GM12878 (cell line): ENCODE measurements around the gene JUND. TPM values are rescaled to one million over a fixed set of nuclear protein-coding genes. Genes with fewer than 3 reads are reported as not detected.

Source experiments
- ATAC-seq: fragments of 200-7000 bp; cut with Tn5 transposase; 3 replicates; pipeline ENCODE4 v1.9.1; 2020; ENCODE audit warnings: mild to moderate bottlenecking, moderate library complexity
- BruUV-seq: library from RNA; stranded (reverse); fragments of 400-500 nt; replicated peaks from 2 replicates; lab custom pipeline; 2021; lab: Mats Ljungman, UMichigan
- CTCF ChIA-PET: fragments of 300-600 bp; sonication (Branson Sonifier 250); formaldehyde crosslinking; extraction: SDS; loops from one replicate; lab custom pipeline; 2021; ENCODE audit warnings: inconsistent platforms; lab: Yijun Ruan, JAX
- POLR2A ChIA-PET: fragments of 350-600 bp; formaldehyde crosslinking; extraction: SDS; loops from one replicate; lab custom pipeline; 2021; ENCODE audit warnings: inconsistent platforms; lab: Charles Lee
- RAD21 ChIA-PET: fragments of 300-600 bp; sonication (Branson Sonifier 250); formaldehyde crosslinking; loops from one replicate; lab custom pipeline; 2023; ENCODE audit warnings: antibody characterized with exemption; ENCODE audit not compliant: unreplicated experiment; lab: Charles Lee
- SMC1A ChIA-PET: fragments of 300-600 bp; sonication (Branson Sonifier 250); formaldehyde crosslinking; loops from one replicate; lab custom pipeline; 2023; ENCODE audit not compliant: unreplicated experiment, uncharacterized antibody; lab: Charles Lee
- DNase-seq: peaks from one replicate; pipeline ENCODE4 v3.0.0-alpha.2; 2011; ENCODE audit warnings: low read depth, low spot score
- FAIRE-seq: peaks from 3 replicates; lab custom pipeline; 2011; peaks lifted over from hg19 to GRCh38; lab: Jason Lieb, UNC
- H2AFZ ChIP-seq: 2 replicates; pipeline ENCODE4 v1.6.0; 2011; ENCODE audit warnings: low read depth, low read length, control low read depth; ENCODE audit not compliant: control insufficient read depth
- H3K27ac ChIP-seq: 2 replicates; pipeline ENCODE4 v1.5.1; 2011; ENCODE audit warnings: control low read depth; ENCODE audit not compliant: control insufficient read depth, insufficient read depth
- H3K27me3 ChIP-seq, 2 experiments: replicated peaks in 1 of 2; 2 replicates each; pipeline versions ENCODE4 v1.6.0 to v1.6.1; 2011; ENCODE audit warnings: low read length in 1 of 2; ENCODE audit not compliant: control insufficient read depth in 2 of 2, insufficient read depth in 2 of 2
- H3K36me3 ChIP-seq, 2 experiments: 2 replicates each; pipeline ENCODE4 v1.5.1; 2011; ENCODE audit warnings: low read length in 1 of 2; ENCODE audit not compliant: control insufficient read depth in 2 of 2, insufficient read depth in 2 of 2
- H3K4me1 ChIP-seq: 2 replicates; pipeline ENCODE4 v1.6.1; 2011; ENCODE audit warnings: mild to moderate bottlenecking, low read length, moderate library complexity, mixed read lengths; ENCODE audit not compliant: control insufficient read depth, insufficient read depth
- H3K4me2 ChIP-seq: 2 replicates; pipeline ENCODE4 v1.6.0; 2011; ENCODE audit warnings: control low read depth; ENCODE audit not compliant: control insufficient read depth, insufficient read depth
- H3K4me3 ChIP-seq: fragments of 200-600 bp; sonication (generic); 2 replicates; pipeline ENCODE4 v1.5.1; 2016
- H3K79me2 ChIP-seq: 2 replicates; pipeline ENCODE4 v1.6.0; 2011; ENCODE audit warnings: low read length; ENCODE audit not compliant: control insufficient read depth, insufficient read depth
- H3K9ac ChIP-seq: 2 replicates; pipeline ENCODE4 v1.8.0; 2011; ENCODE audit warnings: low read length, control low read depth, mixed read lengths; ENCODE audit not compliant: control insufficient read depth, insufficient read depth
- H3K9me3 ChIP-seq: replicated peaks from 3 replicates; pipeline ENCODE4 v1.5.1; 2011; ENCODE audit warnings: mild to moderate bottlenecking, low read length; ENCODE audit not compliant: control insufficient read depth, insufficient read depth
- H4K20me1 ChIP-seq: 2 replicates; pipeline ENCODE4 v1.6.0; 2011; ENCODE audit not compliant: control insufficient read depth, insufficient read depth
- BHLHE40 ChIP-seq, 2 experiments: fragments of 450-650 bp in 1 of 2; IDR thresholded peaks; 2 replicates each; pipeline ENCODE4 v1.6.1; 2011 to 2017; ENCODE audit warnings: low read depth in 2 of 2, borderline replicate concordance in 1 of 2, improper control_type of control experiment in 1 of 2, low read length in 1 of 2, mild to moderate bottlenecking in 1 of 2
- CBX5 ChIP-seq: sonication (generic); IDR thresholded peaks from 2 replicates; pipeline ENCODE4 v1.6.1; 2016; ENCODE audit warnings: low read depth, moderate library complexity, mild to moderate bottlenecking, inconsistent platforms
- CREB1 ChIP-seq: IDR thresholded peaks from 2 replicates; pipeline ENCODE4 v1.6.1; 2012; ENCODE audit warnings: low read depth, mild to moderate bottlenecking, inconsistent platforms
- FOXM1 ChIP-seq: IDR thresholded peaks from 2 replicates; pipeline ENCODE4 v1.6.1; 2012; ENCODE audit warnings: low read depth, mild to moderate bottlenecking, inconsistent platforms, low read length, moderate library complexity
- IRF4 ChIP-seq: IDR thresholded peaks from 2 replicates; pipeline ENCODE4 v1.6.1; 2011; ENCODE audit warnings: low read depth, low read length
- KAT2A ChIP-seq: conservative IDR thresholded peaks from 2 replicates; pipeline ENCODE4 v1.6.1; 2011; ENCODE audit warnings: low read depth, low read length; ENCODE audit not compliant: control insufficient read depth
- PRDM15 ChIP-seq: fragments of 450-650 bp; formaldehyde crosslinking; IDR thresholded peaks from 2 replicates; pipeline ENCODE4 v1.4.0; 2020; ENCODE audit warnings: mild to moderate bottlenecking, moderate library complexity
- RELB ChIP-seq: fragments of 450-650 bp; IDR thresholded peaks from 2 replicates; pipeline ENCODE4 v1.6.1; 2017; ENCODE audit warnings: low read depth, mild to moderate bottlenecking, moderate library complexity
- SIN3A ChIP-seq: IDR thresholded peaks from 2 replicates; pipeline ENCODE4 v1.6.1; 2012; ENCODE audit warnings: low read depth, low read length, improper control_type of control experiment
- SIX5 ChIP-seq: IDR thresholded peaks from 2 replicates; pipeline ENCODE4 v1.6.1; 2011; ENCODE audit warnings: mild to moderate bottlenecking, low read depth, low read length, moderate library complexity; ENCODE audit not compliant: severe bottlenecking
- SREBF2 ChIP-seq: IDR thresholded peaks from 2 replicates; pipeline ENCODE4 v1.6.1; 2012; ENCODE audit warnings: mild to moderate bottlenecking, low read length
- TCF3 ChIP-seq: IDR thresholded peaks from 2 replicates; pipeline ENCODE4 v1.6.1; 2012; ENCODE audit warnings: low read depth, mild to moderate bottlenecking, low read length, borderline replicate concordance; ENCODE audit not compliant: insufficient read depth
- WRNIP1 ChIP-seq: IDR thresholded peaks from 2 replicates; pipeline ENCODE4 v1.6.1; 2011; ENCODE audit warnings: low read depth, low read length, improper control_type of control experiment, borderline replicate concordance
- WGBS: methylation state at CpG from one replicate; pipeline ENCODE4 v1.1.6; 2016; ENCODE audit warnings: low lambda C conversion rate; ENCODE audit not compliant: insufficient replicate concordance, insufficient coverage; ENCODE audit errors: missing lambda C conversion rate; 5-methylcytosine and 5-hydroxymethylcytosine counted together
- in situ Hi-C: fragments of 300-500 bp; cut with MboI; formaldehyde crosslinking; loops from 9 replicates; pipeline ENCODE4 v1.14.3; 2018; ENCODE audit warnings: mixed read lengths
- intact Hi-C: fragments of 100-400 bp; cut with micrococcal nuclease; formaldehyde crosslinking; loops from one replicate; pipeline ENCODE4 v1.14.2; 2022; ENCODE audit not compliant: unreplicated experiment
- polyA plus RNA-seq, 11 experiments: library from polyadenylated mRNA; depleted of rRNA in 4 of 11; unstranded in 6 of 11; stranded (reverse) in 5 of 11; fragments of >200 nt; fragmentation: Nextera tagmentation in 4 of 11; fragmentation: Illumina TruSeq in 1 of 11; extraction: Ambion mirVana in 4 of 11; extraction: Trizol in 1 of 11; gene quantifications; 1 replicate in 1 of 11; 2 replicates in 10 of 11; pipeline versions ENCODE4 v1.2.1 to v1.2.3, GENCODE V29; 2011 to 2016; ENCODE audit warnings: inconsistent platforms in 2 of 11, missing spikeins in 2 of 11, low read depth in 1 of 11
- total RNA-seq, 4 experiments: library from RNA; depleted of rRNA in 3 of 4; stranded (reverse); fragments of >200 nt in 3 of 4; fragmentation: Illumina TruSeq in 1 of 4; extraction: Trizol in 1 of 4; gene quantifications; 2 replicates each; pipeline versions ENCODE4 v1.2.1 to v1.2.3, GENCODE V29; 2013 to 2021

Gene JUND
- total and polyA plus RNA-seq, 10 of the 15 experiments (the other 5 are each of a cell fraction or from before 2014, with no cell fraction given) = 7.4 to 164 (median 18.8) TPM

- ChIA-PET SMC1A (interaction anchor here (0.6 to 1.2 kb wide), 4 partner anchors 10 to 68 kb away, joined by 3 read pairs; partner anchors contain the start of genes JUND and RAB3A), CTCF (interaction anchor here (0.6 to 14.1 kb wide), 7 partner anchors 8 to 184 kb away, joined by 3 to 516 read pairs (median 5); a partner anchor contains a TSS), RAD21 (interaction anchor here (0.6 kb wide), 1 partner anchor 141 kb away, joined by 3 read pairs; no protein-coding TSS in a partner anchor), POLR2A (interaction anchor here (0.6 kb wide), 2 partner anchors 34 to 45 kb away, joined by 7 to 8 read pairs; no protein-coding TSS in a partner anchor)
- ATAC-seq = no peak
- H3K9me3 ChIP-seq = no peaks in the 10 kb centered on the region
- H3K4me1 ChIP-seq = no peaks in the 10 kb centered on the region
- no TSS peak for BruUV-seq
- no peak overlapping the region for H3K4me3 ChIP-seq
- H3K4me2 ChIP-seq = no peak overlapping the region
- 48% methylated on average over 5 of the region's 6 CpGs for WGBS
- H3K27me3 ChIP-seq = no peaks in the 10 kb centered on the region
- no peaks in the 10 kb centered on the region for H3K79me2 ChIP-seq
- FAIRE-seq = no peak
- in situ Hi-C loops (no loop called here), intact Hi-C loops (no loop called here)
- no peak for TF ChIP-seq BHLHE40 (IDR thresholded peaks at IDR 0.05; ENCODE audit: borderline replicate concordance in 1 of 2, low read depth in 2 of 2, low read length in 1 of 2)
- TF ChIP-seq TCF3 = no peak
- no peak for TF ChIP-seq PRDM15
- TF ChIP-seq KAT2A = no peak
- no peak for TF ChIP-seq SREBF2
- no peak for TF ChIP-seq WRNIP1
- no peak for TF ChIP-seq IRF4
- TF ChIP-seq CBX5 = no peak
- no peak for TF ChIP-seq FOXM1
- no peak for TF ChIP-seq CREB1
- TF ChIP-seq SIN3A = no peak
- no peak for TF ChIP-seq SIX5
- TF ChIP-seq RELB = no peak
- H3K27ac ChIP-seq = no peak overlapping the region
- no peaks in the 10 kb centered on the region for H4K20me1 ChIP-seq
- no peak overlapping the region for H2AFZ ChIP-seq
- no peak for DNase-seq
- H3K9ac ChIP-seq = no peak overlapping the region
- no peaks in the 10 kb centered on the region for H3K36me3 ChIP-seq
These were observed 10.0 kb downstream of the JUND start for GRCh38 chr19:18271433-18271841.
